Type B pancreatic cell (in vitro differentiated cells): ENCODE measurements around the gene KHDC3L. TPM values are rescaled to one million over a fixed set of nuclear protein-coding genes. Genes with fewer than 3 reads are reported as not detected.

Experiments
- DNase-seq: peaks from one replicate; pipeline ENCODE4 v3.0.0; 2021; ENCODE audit warnings: mixed read lengths; ENCODE audit not compliant: unreplicated experiment; ENCODE audit errors: extremely low spot score
- H3K27ac Mint-ChIP-seq: 2 replicates; pipeline ENCODE4 v1.8.0; 2021; ENCODE audit warnings: mild to moderate bottlenecking, mixed read lengths
- H3K27me3 Mint-ChIP-seq: 2 replicates; pipeline ENCODE4 v1.8.0; 2021; ENCODE audit warnings: mixed read lengths
- H3K36me3 Mint-ChIP-seq: 2 replicates; pipeline ENCODE4 v1.8.0; 2021; ENCODE audit warnings: mixed read lengths
- H3K4me1 Mint-ChIP-seq: one replicate; pipeline ENCODE4 v1.8.0; 2021; ENCODE audit warnings: mixed read lengths; ENCODE audit not compliant: unreplicated experiment
- H3K4me3 Mint-ChIP-seq: 2 replicates; pipeline ENCODE4 v1.8.0; 2021; ENCODE audit warnings: mild to moderate bottlenecking, mixed read lengths
- H3K9me3 Mint-ChIP-seq: 2 replicates; pipeline ENCODE4 v1.8.0; 2021; ENCODE audit warnings: mixed read lengths
- CTCF ChIP-seq: fragments of 200-600 bp; sonication (generic); conservative IDR thresholded peaks from 2 replicates; pipeline ENCODE4 v1.5.0; 2021; ENCODE audit warnings: antibody characterized with exemption, mild to moderate bottlenecking
- total RNA-seq: library from RNA; stranded (reverse); gene quantifications from 2 replicates; pipeline ENCODE4 v1.2.1, GENCODE V29; 2021; ENCODE audit warnings: low replicate concordance

Gene KHDC3L
- total RNA-seq, 1 donor from 2014 or later, result not detected

- no peak for TF ChIP-seq CTCF
- Mint-ChIP-seq H3K4me3 (no peak overlapping the region), H3K9me3 (no peaks in the 10 kb centered on the region), H3K4me1 (no peaks in the 10 kb centered on the region), H3K27ac (no peak overlapping the region), H3K27me3 (no peaks in the 10 kb centered on the region), H3K36me3 (no peaks in the 10 kb centered on the region)
- no peak for DNase-seq
Observed at GRCh38 chr6:73364121-73364520, 1.7 kb downstream of the KHDC3L start.

DNA sequence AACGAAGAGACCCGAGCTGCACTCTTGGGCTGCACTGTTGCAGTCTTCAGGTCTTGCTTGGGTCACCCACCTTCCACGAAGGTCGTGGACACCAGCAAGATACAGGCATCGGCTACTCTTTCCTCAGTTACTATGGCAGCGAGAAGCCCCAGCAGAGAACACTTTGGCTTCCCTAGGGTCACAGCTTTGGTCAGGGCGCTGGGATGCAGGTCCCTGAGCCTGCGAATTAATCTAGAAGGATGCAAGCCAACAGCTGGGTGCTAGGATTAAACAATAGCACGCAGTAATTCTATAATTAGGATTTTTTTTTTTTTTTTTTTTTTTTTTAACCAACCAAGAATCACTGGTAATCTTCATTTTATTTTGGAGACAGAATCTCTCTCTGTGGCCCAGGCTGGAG lies 2.1 kb downstream of the KHDC3L start:
- Mint-ChIP-seq H3K27me3 (no peaks in the 10 kb centered on the region), H3K4me1 (no peaks in the 10 kb centered on the region), H3K27ac (no peak overlapping the region), H3K36me3 (no peaks in the 10 kb centered on the region), H3K9me3 (no peaks in the 10 kb centered on the region), H3K4me3 (no peak overlapping the region)
- TF ChIP-seq CTCF, result no peak
- no peak for DNase-seq

DNA sequence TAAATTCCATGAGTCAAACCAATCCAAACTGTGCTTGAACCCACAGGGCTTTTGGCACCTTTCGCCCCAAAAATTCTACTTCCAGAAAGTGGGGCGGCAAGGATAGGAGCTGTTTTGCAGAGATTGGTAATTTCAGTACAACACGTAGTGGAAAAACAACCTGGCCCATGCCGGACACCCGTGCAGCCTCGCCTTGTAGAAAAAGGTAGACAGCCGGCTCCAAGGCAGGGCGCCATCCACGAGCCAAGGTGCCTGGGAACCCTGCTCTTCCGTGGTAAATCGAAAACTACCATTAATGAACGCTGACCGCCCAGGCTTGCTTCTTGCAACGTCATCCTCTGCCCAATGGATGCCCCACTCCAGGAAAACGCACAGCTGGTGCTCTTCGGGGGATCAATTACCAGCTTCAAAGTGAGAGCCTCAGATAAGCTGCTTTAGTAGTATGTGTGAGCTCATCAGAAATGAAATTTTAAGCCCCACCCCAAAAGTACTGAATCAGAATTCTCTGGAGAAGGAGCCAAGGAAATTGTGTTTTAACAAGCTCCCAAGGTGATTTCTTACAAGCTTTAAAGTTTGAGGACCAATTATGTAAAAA lies 5.4 kb downstream of the KHDC3L start:
- DNase-seq, result no peak
- Mint-ChIP-seq H3K27ac (no peak overlapping the region), H3K36me3 (no peaks in the 10 kb centered on the region), H3K27me3 (no peaks in the 10 kb centered on the region), H3K9me3 (no peaks in the 10 kb centered on the region), H3K4me1 (no peaks in the 10 kb centered on the region), H3K4me3 (no peak overlapping the region)
- no peak for TF ChIP-seq CTCF

GRCh38 chr6:73368675-73369074 lies 6.2 kb downstream of the KHDC3L start:
- Mint-ChIP-seq H3K9me3 (no peaks in the 10 kb centered on the region), H3K36me3 (no peaks in the 10 kb centered on the region), H3K27ac (no peak overlapping the region), H3K27me3 (no peaks in the 10 kb centered on the region), H3K4me1 (no peaks in the 10 kb centered on the region), H3K4me3 (no peak overlapping the region)
- no peak for DNase-seq
- TF ChIP-seq CTCF, result no peak

GRCh38 chr6:73369157-73369556 lies 6.7 kb downstream of the KHDC3L start:
- no peaks in the 10 kb centered on the region for H3K9me3 Mint-ChIP-seq
- TF ChIP-seq CTCF, result no peak
- H3K4me1 Mint-ChIP-seq, result no peaks in the 10 kb centered on the region
- no peak overlapping the region for H3K27ac Mint-ChIP-seq
- DNase-seq, result no peak
- no peak overlapping the region for H3K4me3 Mint-ChIP-seq
- H3K27me3 Mint-ChIP-seq, result no peaks in the 10 kb centered on the region
- no peaks in the 10 kb centered on the region for H3K36me3 Mint-ChIP-seq

DNA sequence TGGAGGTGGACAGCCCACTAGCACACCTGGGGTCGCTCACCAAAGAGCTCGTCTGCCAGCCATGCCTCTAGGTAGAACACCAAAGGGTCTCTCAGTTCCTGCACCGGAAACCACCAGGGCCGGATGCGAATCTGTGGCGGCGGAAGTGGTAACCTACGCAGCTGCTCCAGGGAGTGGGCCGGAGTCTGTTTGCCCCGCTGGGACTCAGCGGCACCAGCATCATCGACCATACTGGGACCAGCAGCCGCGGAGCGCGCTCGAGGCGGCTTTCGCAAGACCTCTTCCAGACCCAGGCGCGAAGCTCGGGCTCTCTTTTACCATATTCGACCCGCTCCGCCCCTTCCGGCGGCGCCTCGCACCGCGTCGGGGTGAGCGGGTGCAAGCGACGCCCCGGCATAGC lies 7.1 kb downstream of the KHDC3L start, which contains the start of gene OOEP:
OOEP (minus strand) TSS at position 335 of the 400 bp plus-strand sequence; CDS start at position 230, 105 bp downstream.
- Mint-ChIP-seq H3K36me3 (no peaks in the 10 kb centered on the region), H3K4me1 (no peaks in the 10 kb centered on the region), H3K9me3 (no peaks in the 10 kb centered on the region), H3K27me3 (no peaks in the 10 kb centered on the region), H3K27ac (no peak within 1 kb of the TSS), H3K4me3 (no peak within 1 kb of the TSS)
- no peak for TF ChIP-seq CTCF
- no peak for DNase-seq
